AG09319 (cell line): ENCODE measurements around the gene OR52N4.

Experiments used
- DNase-seq: peaks from one replicate; pipeline ENCODE4 v3.0.0-alpha.2; 2010; ENCODE audit warnings: low read depth; ENCODE audit errors: extremely low read depth
- TF ChIP-seq, protein P1 (sequence below): IDR thresholded peaks from 2 replicates; pipeline ENCODE4 v1.5.1; 2011; ENCODE audit warnings: low read depth, mild to moderate bottlenecking, inconsistent platforms, low read length, moderate library complexity

The OR52N4 gene

DNA sequence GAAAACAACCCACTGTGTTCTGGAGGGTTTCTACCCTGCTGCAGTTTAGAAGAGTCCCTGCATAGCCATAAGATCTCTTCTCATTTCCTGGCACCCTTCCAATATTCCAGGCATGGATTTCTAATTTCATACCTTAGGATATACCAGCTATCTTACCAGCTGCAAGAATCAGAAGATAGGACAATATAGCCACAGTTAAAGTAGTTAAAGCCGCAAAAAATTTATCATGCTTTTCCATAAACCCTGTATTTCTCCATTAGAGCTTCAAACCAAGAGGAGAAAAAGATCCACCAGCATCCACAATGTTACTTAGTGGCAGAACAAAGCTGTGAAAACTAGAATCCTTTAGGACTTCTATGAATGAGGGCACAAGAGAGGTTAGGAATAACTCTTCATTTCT is 26.4 kb upstream of the OR52N4 start:
- no peak for DNase-seq
- TF ChIP-seq, protein P1, sequence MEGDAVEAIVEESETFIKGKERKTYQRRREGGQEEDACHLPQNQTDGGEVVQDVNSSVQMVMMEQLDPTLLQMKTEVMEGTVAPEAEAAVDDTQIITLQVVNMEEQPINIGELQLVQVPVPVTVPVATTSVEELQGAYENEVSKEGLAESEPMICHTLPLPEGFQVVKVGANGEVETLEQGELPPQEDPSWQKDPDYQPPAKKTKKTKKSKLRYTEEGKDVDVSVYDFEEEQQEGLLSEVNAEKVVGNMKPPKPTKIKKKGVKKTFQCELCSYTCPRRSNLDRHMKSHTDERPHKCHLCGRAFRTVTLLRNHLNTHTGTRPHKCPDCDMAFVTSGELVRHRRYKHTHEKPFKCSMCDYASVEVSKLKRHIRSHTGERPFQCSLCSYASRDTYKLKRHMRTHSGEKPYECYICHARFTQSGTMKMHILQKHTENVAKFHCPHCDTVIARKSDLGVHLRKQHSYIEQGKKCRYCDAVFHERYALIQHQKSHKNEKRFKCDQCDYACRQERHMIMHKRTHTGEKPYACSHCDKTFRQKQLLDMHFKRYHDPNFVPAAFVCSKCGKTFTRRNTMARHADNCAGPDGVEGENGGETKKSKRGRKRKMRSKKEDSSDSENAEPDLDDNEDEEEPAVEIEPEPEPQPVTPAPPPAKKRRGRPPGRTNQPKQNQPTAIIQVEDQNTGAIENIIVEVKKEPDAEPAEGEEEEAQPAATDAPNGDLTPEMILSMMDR = no peak

DNA sequence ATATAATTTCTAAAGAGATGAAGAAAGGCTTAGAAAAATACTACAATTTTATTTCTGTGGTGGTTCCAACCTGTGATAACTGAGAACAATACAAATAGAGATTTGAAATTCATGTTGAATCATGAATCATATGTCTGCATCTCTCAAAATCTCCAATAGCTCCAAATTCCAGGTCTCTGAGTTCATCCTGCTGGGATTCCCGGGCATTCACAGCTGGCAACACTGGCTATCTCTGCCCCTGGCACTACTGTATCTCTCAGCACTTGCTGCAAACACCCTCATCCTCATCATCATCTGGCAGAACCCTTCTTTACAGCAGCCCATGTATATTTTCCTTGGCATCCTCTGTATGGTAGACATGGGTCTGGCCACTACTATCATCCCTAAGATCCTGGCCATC is 17.6 kb upstream of the OR52N4 start, which contains the start of gene OR56B1:
Gene OR56B1 (plus strand): TSS at position 53 of the 400 bp plus-strand sequence. CDS start 69 bp downstream, at position 122.
- DNase-seq = no peak
- TF ChIP-seq, protein P1 = no peak

DNA sequence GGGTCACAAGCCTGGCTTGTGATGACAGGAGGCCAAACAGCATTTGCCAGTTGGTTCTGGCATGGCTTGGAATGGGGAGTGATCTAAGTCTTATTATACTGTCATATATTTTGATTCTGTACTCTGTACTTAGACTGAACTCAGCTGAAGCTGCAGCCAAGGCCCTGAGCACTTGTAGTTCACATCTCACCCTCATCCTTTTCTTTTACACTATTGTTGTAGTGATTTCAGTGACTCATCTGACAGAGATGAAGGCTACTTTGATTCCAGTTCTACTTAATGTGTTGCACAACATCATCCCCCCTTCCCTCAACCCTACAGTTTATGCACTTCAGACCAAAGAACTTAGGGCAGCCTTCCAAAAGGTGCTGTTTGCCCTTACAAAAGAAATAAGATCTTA is 17.0 kb upstream of the OR52N4 start:
- DNase-seq = no peak

DNA sequence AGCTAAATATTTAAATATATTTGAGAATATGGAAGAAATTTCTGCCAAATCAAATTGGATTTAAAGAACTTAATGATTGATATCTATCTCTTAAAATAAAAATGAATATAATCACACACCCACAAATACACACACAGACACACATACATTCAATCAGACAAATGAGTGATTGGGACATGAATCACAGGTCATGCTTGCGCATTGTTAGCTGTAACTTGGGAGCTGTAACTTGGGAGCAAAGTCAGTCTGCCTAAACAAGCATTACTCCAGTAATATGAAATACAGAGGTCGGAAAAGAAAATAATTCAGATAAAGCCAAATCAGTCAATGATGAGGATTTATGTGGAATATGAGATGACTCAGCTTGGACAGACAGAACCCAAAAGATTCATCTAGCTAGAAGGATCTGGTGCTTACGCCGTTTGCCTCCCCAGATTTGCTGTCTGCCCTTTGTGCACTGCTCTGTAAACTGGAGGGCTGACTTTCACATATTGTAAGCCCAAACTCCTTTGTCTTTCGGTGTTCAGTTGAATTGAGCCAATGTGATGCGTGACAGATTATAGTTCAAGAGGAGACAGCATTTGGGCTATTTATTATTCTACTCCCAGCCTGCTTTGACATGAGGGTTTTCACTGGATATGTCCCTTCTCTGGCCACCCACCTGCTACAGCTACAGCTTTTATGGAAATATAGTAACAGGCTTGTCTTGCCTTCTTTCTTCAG is 16.2 kb upstream of the OR52N4 start:
- DNase-seq = no peak
- TF ChIP-seq, protein P1 = no peak

More for the DNA sequence above, 17.0 kb upstream of the OR52N4 start:
- TF ChIP-seq, protein P1 = no peak

DNA sequence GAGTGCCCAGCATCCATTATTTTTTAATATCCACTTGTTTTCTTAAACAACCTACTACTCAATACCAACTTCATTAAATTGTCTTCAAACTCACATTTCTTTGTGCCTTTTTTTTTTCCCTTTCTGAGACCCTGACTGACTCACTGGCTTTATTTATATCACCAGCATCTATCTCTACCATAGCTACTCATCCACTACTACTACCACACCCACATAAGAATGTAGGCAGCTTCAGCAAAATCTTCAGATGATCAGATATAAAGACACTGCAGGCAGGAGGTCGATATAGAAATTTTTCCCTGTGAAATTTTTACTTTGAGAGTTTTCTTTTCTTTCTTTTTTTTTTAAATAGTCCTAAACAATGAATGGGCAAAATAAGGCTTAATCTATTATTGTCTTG is 15.6 kb upstream of the OR52N4 start:
- TF ChIP-seq, protein P1 = no peak
- no peak for DNase-seq

DNA sequence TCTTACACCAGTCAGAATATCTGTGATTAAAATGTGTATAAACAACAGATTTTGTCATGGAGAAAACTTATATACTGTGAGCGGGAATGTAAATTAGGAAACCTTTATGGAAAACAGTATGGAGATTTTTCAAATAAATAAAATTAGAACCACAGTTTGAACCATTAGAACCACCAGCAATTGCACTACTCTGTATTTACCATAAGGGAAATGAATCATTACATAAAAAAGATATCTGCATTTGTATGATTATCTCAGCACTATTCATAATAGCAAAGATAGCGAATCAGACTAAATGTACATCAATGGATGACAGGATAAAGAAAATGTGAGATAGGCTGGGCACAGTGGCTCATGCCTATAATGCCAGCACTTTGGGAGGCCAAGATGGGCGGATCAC is 7.4 kb upstream of the OR52N4 start:
- DNase-seq = no peak
- TF ChIP-seq, protein P1 = no peak

DNA sequence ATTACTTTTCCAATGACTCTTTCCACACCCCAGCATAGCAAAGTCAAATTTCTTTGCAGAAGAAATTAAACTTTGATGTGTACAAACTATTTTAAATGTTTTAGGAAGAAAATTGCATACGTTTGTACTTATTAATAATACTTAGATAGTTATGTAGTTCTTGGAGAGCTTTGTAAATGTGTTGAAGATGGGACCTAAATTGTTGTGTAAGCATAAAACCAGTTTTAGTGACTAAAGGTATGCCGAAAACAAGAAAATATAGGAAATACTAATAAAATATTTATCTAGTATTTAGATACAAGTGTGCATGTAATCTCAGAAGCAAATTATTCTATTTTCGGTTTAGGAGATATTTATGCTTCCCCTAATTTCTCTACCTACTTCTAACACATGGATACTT is 4.2 kb upstream of the OR52N4 start:
- no peak for DNase-seq
- TF ChIP-seq, protein P1 = no peak
